GM23338 (cell line): ENCODE measurements around the gene TRMT5. TPM values are rescaled to one million over a fixed set of nuclear protein-coding genes. Genes with fewer than 3 reads are reported as not detected.

Experiments used
- ATAC-seq: fragments of 200-7000 bp; cut with Tn5 transposase; 3 replicates; pipeline ENCODE4 v1.9.1; 2020
- DNase-seq: peaks from one replicate; pipeline ENCODE4 v3.0.0-alpha.2; 2015; ENCODE audit warnings: low spot score
- H2AFZ ChIP-seq: fragments of 200-600 bp; sonication (generic); 2 replicates; pipeline ENCODE4 v1.8.0; 2016; ENCODE audit warnings: antibody characterized with exemption, mild to moderate bottlenecking, moderate library complexity
- H3F3A ChIP-seq: fragments of 200-600 bp; sonication (generic); replicated peaks from 2 replicates; pipeline ENCODE4 v1.8.0; 2017; ENCODE audit warnings: antibody characterized with exemption, mixed run types, low read depth
- H3K27ac ChIP-seq: fragments of 200-600 bp; sonication (generic); 2 replicates; pipeline ENCODE4 v1.6.1; 2016; ENCODE audit warnings: low read depth
- H3K27me3 ChIP-seq: fragments of 200-600 bp; sonication (generic); 2 replicates; pipeline ENCODE4 v1.8.0; 2016; ENCODE audit warnings: mild to moderate bottlenecking, mixed run types, moderate library complexity; ENCODE audit not compliant: insufficient read depth
- H3K36me3 ChIP-seq: fragments of 200-600 bp; sonication (generic); 2 replicates; pipeline ENCODE4 v1.8.0; 2016; ENCODE audit warnings: mild to moderate bottlenecking; ENCODE audit not compliant: insufficient read depth
- H3K4me1 ChIP-seq: fragments of 200-600 bp; sonication (generic); 2 replicates; pipeline ENCODE4 v1.8.0; 2016; ENCODE audit warnings: mild to moderate bottlenecking, moderate library complexity; ENCODE audit not compliant: insufficient read depth
- H3K4me2 ChIP-seq: fragments of 200-600 bp; sonication (generic); 2 replicates; pipeline ENCODE4 v1.7.1; 2017; ENCODE audit warnings: mixed run types
- H3K4me3 ChIP-seq: fragments of 200-600 bp; sonication (generic); 2 replicates; pipeline ENCODE4 v1.6.1; 2016; ENCODE audit warnings: mixed run types
- H3K79me2 ChIP-seq: fragments of 200-600 bp; sonication (generic); replicated peaks from 2 replicates; pipeline ENCODE4 v1.8.0; 2017; ENCODE audit warnings: mild to moderate bottlenecking; ENCODE audit not compliant: insufficient read depth
- H3K9me2 ChIP-seq: fragments of 200-600 bp; sonication (generic); 2 replicates; pipeline ENCODE4 v1.8.0; 2017; ENCODE audit not compliant: insufficient read depth
- H4K20me1 ChIP-seq: fragments of 200-600 bp; sonication (generic); replicated peaks from 2 replicates; pipeline ENCODE4 v1.8.0; 2017; ENCODE audit warnings: mild to moderate bottlenecking; ENCODE audit not compliant: insufficient read depth
- H3K27ac Mint-ChIP-seq: 2 replicates; pipeline ENCODE4 v1.8.0; 2020; ENCODE audit warnings: inconsistent platforms, mild to moderate bottlenecking, moderate library complexity, mixed read lengths
- H3K27me3 Mint-ChIP-seq: 3 replicates; pipeline ENCODE4 v1.8.0; 2022; ENCODE audit warnings: low read depth, mild to moderate bottlenecking, moderate library complexity, mixed read lengths, inconsistent platforms; ENCODE audit not compliant: insufficient read depth, poor library complexity
- H3K36me3 Mint-ChIP-seq: 3 replicates; pipeline ENCODE4 v1.8.0; 2021; ENCODE audit warnings: low read depth, mild to moderate bottlenecking, inconsistent platforms, moderate library complexity, mixed read lengths
- H3K4me1 Mint-ChIP-seq: 3 replicates; pipeline ENCODE4 v1.8.0; 2020; ENCODE audit warnings: mild to moderate bottlenecking, inconsistent platforms, mixed read lengths
- H3K4me3 Mint-ChIP-seq: 3 replicates; pipeline ENCODE4 v1.8.0; 2021; ENCODE audit warnings: moderate library complexity, mild to moderate bottlenecking, inconsistent platforms, mixed read lengths
- H3K9me3 Mint-ChIP-seq: 3 replicates; pipeline ENCODE4 v1.8.0; 2020; ENCODE audit warnings: moderate library complexity, mild to moderate bottlenecking, inconsistent platforms, mixed read lengths
- CREB1 ChIP-seq: fragments of 250-450 bp; sonication (Bioruptor Pico); IDR thresholded peaks from 2 replicates; pipeline ENCODE4 v1.5.0; 2020; ENCODE audit warnings: low read depth, mild to moderate bottlenecking, moderate library complexity
- EZH2 ChIP-seq: fragments of 200-600 bp; sonication (generic); IDR thresholded peaks from one replicate; pipeline ENCODE4 v1.8.0; 2017; ENCODE audit warnings: antibody characterized with exemption, mild to moderate bottlenecking, low read depth; ENCODE audit not compliant: unreplicated experiment
- EZH2phosphoT487 ChIP-seq: fragments of 200-600 bp; sonication (generic); IDR thresholded peaks from one replicate; pipeline ENCODE4 v1.8.1; 2018; ENCODE audit warnings: antibody characterized with exemption; ENCODE audit not compliant: unreplicated experiment
- NANOG ChIP-seq: IDR thresholded peaks from 2 replicates; pipeline ENCODE4 v1.6.1; 2016; ENCODE audit warnings: antibody characterized with exemption, borderline replicate concordance
- POLR2AphosphoS5 ChIP-seq: IDR thresholded peaks from 2 replicates; pipeline ENCODE4 v1.6.1; 2016; ENCODE audit warnings: antibody characterized with exemption, low read depth
- STAT1 ChIP-seq: IDR thresholded peaks from one replicate; pipeline ENCODE4 v1.6.1; 2016; ENCODE audit warnings: antibody characterized with exemption; ENCODE audit not compliant: unreplicated experiment
- ZNF114 ChIP-seq: fragments of 250-450 bp; sonication (Bioruptor Pico); IDR thresholded peaks from 2 replicates; pipeline ENCODE4 v1.5.0; 2020; ENCODE audit warnings: mild to moderate bottlenecking, moderate library complexity
- ZNF331 ChIP-seq: fragments of 250-450 bp; sonication (Bioruptor Pico); IDR thresholded peaks from 2 replicates; pipeline ENCODE4 v1.5.0; 2020; ENCODE audit warnings: low read depth, mild to moderate bottlenecking, moderate library complexity
- polyA plus RNA-seq: library from polyadenylated mRNA; unstranded; fragments of >200 nt; fragmentation: Nextera tagmentation; extraction: Ambion mirVana; gene quantifications from 2 replicates; pipeline ENCODE4 v1.2.1, GENCODE V29; 2016
- total RNA-seq: library from RNA; depleted of rRNA; stranded (reverse); fragments of >200 nt; shearing (Covaris generic); gene quantifications from 2 replicates; pipeline ENCODE4 v1.2.3, GENCODE V29; 2014
- TF ChIP-seq, protein P1 (sequence below): fragments of 250-450 bp; sonication (Bioruptor Pico); IDR thresholded peaks from 2 replicates; pipeline ENCODE4 v1.5.0; 2020; ENCODE audit warnings: mild to moderate bottlenecking, moderate library complexity
- TF ChIP-seq, protein P2 (sequence below), 2 experiments: fragments of 200-600 bp in 1 of 2; sonication (generic) in 1 of 2; conservative IDR thresholded peaks; 2 replicates each; pipeline versions ENCODE4 v1.5.1 to v1.6.1; 2016 to 2017; ENCODE audit warnings: antibody characterized with exemption in 2 of 2, low read depth in 2 of 2, mild to moderate bottlenecking in 2 of 2, moderate library complexity in 1 of 2
- TF ChIP-seq, protein P3 (sequence below): IDR thresholded peaks from one replicate; pipeline ENCODE4 v1.6.1; 2018; ENCODE audit warnings: antibody characterized with exemption; ENCODE audit not compliant: unreplicated experiment

TRMT5 gene
- total and polyA plus RNA-seq, 2 experiments from 2014 or later = 9.8 to 18.4 TPM

DNA sequence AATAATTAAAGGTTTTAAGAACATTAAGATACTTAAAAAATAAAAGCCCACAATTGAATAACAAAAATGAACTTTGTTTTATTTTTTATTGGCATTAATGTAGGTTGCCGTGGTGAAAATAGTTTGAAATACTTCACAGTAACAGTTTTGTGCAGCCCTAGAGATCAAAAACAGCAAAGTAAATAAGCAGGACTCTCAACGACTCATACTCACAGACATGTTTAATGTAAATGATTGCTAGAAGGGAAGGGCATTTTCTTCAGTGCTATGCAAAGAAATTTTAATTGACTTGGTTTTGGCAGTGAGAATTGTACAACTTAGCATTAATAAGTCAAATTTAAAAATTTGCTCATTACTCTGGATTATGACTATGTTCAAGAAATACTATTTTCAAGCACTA, 16.0 kb downstream of the TRMT5 start:
- Mint-ChIP-seq H3K27ac (no peak overlapping the region), H3K4me3 (no peak overlapping the region), H3K9me3 (no peaks in the 10 kb centered on the region), H3K27me3 (no peaks in the 10 kb centered on the region), H3K4me1 (no peaks in the 10 kb centered on the region), H3K36me3 (no peaks in the 10 kb centered on the region)
- no peaks in the 10 kb centered on the region for H3K9me2 ChIP-seq
- no peak overlapping the region for H3K4me3 ChIP-seq
- H3K36me3 ChIP-seq = no peaks in the 10 kb centered on the region
- H3F3A ChIP-seq = no peaks in the 10 kb centered on the region
- TF ChIP-seq ZNF331 (CRISPR knock-in tag) (no peak), STAT1 (no peak), ZNF114 (CRISPR knock-in tag) (no peak), POLR2AphosphoS5 (no peak), EZH2phosphoT487 (no peak)
- H3K27me3 ChIP-seq = no peaks in the 10 kb centered on the region
- H3K4me1 ChIP-seq = no peaks in the 10 kb centered on the region
- no peak overlapping the region for H3K4me2 ChIP-seq
- H3K79me2 ChIP-seq = no peaks in the 10 kb centered on the region
- ATAC-seq (no peak), DNase-seq (no peak)
- no peaks in the 10 kb centered on the region for H4K20me1 ChIP-seq
- no peak overlapping the region for H3K27ac ChIP-seq
- no peak overlapping the region for H2AFZ ChIP-seq

DNA sequence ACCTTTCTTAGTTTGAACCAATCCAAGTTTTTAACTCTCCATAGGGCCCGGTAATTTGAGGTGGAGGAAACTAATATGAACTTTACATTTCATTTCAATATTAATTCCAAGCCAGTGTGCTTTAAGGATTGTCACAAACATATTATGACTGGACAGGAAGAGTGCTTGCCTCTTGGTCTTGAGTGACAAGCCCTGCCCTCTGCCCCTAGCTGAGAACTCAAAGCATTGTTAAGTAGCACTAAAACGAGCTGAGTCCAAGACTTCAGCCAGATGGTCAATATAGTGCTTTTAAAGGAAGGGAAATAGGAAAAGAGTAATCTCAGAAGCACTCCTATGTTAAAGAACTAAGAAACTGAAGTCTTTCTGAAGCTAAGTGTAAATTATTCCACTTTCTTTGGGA, 17.1 kb downstream of the TRMT5 start:
- DNase-seq (no peak), ATAC-seq (no peak; the same call in 2 of the 3 replicates)
- Mint-ChIP-seq H3K4me1 (no peaks in the 10 kb centered on the region; the same call in 2 of the 3 replicates), H3K27ac (0 out of 2 replicates have a peak overlapping the region, but pooled peaks have one; percentile 56), H3K4me3 (no peak overlapping the region), H3K36me3 (peaks cover 8% of the 10 kb centered on the region; the same call in 2 of the 3 replicates), H3K27me3 (no peaks in the 10 kb centered on the region), H3K9me3 (peaks cover 6% of the 10 kb centered on the region)
- Histone ChIP-seq H3K9me2 (no peaks in the 10 kb centered on the region), H3F3A (no peaks in the 10 kb centered on the region), H3K4me2 (no peak overlapping the region), H4K20me1 (no peaks in the 10 kb centered on the region), H3K79me2 (no peaks in the 10 kb centered on the region), H3K36me3 (no peaks in the 10 kb centered on the region), H2AFZ (no peak overlapping the region), H3K4me3 (no peak overlapping the region), H3K4me1 (no peaks in the 10 kb centered on the region), H3K27ac (no peak overlapping the region), H3K27me3 (no peaks in the 10 kb centered on the region)
- TF ChIP-seq ZNF331 (CRISPR knock-in tag) (no peak), NANOG (no peak), POLR2AphosphoS5 (no peak), STAT1 (no peak), ZNF114 (CRISPR knock-in tag) (no peak), CREB1 (CRISPR knock-in tag) (no peak), EZH2 (no peak)
- TF ChIP-seq, protein P1, sequence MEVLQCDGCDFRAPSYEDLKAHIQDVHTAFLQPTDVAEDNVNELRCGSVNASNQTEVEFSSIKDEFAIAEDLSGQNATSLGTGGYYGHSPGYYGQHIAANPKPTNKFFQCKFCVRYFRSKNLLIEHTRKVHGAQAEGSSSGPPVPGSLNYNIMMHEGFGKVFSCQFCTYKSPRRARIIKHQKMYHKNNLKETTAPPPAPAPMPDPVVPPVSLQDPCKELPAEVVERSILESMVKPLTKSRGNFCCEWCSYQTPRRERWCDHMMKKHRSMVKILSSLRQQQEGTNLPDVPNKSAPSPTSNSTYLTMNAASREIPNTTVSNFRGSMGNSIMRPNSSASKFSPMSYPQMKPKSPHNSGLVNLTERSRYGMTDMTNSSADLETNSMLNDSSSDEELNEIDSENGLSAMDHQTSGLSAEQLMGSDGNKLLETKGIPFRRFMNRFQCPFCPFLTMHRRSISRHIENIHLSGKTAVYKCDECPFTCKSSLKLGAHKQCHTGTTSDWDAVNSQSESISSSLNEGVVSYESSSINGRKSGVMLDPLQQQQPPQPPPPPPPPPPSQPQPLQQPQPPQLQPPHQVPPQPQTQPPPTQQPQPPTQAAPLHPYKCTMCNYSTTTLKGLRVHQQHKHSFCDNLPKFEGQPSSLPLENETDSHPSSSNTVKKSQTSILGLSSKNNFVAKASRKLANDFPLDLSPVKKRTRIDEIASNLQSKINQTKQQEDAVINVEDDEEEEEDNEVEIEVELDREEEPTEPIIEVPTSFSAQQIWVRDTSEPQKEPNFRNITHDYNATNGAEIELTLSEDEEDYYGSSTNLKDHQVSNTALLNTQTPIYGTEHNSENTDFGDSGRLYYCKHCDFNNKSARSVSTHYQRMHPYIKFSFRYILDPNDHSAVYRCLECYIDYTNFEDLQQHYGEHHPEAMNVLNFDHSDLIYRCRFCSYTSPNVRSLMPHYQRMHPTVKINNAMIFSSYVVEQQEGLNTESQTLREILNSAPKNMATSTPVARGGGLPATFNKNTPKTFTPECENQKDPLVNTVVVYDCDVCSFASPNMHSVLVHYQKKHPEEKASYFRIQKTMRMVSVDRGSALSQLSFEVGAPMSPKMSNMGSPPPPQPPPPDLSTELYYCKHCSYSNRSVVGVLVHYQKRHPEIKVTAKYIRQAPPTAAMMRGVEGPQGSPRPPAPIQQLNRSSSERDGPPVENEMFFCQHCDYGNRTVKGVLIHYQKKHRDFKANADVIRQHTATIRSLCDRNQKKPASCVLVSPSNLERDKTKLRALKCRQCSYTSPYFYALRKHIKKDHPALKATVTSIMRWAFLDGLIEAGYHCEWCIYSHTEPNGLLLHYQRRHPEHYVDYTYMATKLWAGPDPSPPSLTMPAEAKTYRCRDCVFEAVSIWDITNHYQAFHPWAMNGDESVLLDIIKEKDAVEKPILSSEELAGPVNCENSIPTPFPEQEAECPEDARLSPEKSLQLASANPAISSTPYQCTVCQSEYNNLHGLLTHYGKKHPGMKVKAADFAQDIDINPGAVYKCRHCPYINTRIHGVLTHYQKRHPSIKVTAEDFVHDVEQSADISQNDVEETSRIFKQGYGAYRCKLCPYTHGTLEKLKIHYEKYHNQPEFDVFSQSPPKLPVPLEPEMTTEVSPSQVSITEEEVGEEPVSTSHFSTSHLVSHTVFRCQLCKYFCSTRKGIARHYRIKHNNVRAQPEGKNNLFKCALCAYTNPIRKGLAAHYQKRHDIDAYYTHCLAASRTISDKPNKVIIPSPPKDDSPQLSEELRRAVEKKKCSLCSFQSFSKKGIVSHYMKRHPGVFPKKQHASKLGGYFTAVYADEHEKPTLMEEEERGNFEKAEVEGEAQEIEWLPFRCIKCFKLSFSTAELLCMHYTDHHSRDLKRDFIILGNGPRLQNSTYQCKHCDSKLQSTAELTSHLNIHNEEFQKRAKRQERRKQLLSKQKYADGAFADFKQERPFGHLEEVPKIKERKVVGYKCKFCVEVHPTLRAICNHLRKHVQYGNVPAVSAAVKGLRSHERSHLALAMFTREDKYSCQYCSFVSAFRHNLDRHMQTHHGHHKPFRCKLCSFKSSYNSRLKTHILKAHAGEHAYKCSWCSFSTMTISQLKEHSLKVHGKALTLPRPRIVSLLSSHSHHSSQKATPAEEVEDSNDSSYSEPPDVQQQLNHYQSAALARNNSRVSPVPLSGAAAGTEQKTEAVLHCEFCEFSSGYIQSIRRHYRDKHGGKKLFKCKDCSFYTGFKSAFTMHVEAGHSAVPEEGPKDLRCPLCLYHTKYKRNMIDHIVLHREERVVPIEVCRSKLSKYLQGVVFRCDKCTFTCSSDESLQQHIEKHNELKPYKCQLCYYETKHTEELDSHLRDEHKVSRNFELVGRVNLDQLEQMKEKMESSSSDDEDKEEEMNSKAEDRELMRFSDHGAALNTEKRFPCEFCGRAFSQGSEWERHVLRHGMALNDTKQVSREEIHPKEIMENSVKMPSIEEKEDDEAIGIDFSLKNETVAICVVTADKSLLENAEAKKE (CRISPR knock-in tag) = no peak
- TF ChIP-seq, protein P2, sequence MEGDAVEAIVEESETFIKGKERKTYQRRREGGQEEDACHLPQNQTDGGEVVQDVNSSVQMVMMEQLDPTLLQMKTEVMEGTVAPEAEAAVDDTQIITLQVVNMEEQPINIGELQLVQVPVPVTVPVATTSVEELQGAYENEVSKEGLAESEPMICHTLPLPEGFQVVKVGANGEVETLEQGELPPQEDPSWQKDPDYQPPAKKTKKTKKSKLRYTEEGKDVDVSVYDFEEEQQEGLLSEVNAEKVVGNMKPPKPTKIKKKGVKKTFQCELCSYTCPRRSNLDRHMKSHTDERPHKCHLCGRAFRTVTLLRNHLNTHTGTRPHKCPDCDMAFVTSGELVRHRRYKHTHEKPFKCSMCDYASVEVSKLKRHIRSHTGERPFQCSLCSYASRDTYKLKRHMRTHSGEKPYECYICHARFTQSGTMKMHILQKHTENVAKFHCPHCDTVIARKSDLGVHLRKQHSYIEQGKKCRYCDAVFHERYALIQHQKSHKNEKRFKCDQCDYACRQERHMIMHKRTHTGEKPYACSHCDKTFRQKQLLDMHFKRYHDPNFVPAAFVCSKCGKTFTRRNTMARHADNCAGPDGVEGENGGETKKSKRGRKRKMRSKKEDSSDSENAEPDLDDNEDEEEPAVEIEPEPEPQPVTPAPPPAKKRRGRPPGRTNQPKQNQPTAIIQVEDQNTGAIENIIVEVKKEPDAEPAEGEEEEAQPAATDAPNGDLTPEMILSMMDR (conservative IDR thresholded peaks at IDR 0.05; ENCODE audit: low read depth in 2 of 2) = no peak
- TF ChIP-seq, protein P3, sequence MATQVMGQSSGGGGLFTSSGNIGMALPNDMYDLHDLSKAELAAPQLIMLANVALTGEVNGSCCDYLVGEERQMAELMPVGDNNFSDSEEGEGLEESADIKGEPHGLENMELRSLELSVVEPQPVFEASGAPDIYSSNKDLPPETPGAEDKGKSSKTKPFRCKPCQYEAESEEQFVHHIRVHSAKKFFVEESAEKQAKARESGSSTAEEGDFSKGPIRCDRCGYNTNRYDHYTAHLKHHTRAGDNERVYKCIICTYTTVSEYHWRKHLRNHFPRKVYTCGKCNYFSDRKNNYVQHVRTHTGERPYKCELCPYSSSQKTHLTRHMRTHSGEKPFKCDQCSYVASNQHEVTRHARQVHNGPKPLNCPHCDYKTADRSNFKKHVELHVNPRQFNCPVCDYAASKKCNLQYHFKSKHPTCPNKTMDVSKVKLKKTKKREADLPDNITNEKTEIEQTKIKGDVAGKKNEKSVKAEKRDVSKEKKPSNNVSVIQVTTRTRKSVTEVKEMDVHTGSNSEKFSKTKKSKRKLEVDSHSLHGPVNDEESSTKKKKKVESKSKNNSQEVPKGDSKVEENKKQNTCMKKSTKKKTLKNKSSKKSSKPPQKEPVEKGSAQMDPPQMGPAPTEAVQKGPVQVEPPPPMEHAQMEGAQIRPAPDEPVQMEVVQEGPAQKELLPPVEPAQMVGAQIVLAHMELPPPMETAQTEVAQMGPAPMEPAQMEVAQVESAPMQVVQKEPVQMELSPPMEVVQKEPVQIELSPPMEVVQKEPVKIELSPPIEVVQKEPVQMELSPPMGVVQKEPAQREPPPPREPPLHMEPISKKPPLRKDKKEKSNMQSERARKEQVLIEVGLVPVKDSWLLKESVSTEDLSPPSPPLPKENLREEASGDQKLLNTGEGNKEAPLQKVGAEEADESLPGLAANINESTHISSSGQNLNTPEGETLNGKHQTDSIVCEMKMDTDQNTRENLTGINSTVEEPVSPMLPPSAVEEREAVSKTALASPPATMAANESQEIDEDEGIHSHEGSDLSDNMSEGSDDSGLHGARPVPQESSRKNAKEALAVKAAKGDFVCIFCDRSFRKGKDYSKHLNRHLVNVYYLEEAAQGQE = no peak
